HG03045 (cell line): ENCODE data around the gene ATXN7.

Experiments used
- ATAC-seq: cut with Tn5 transposase; IDR thresholded peaks from one replicate; pipeline ENCODE4 v1.9.1; 2021; ENCODE audit warnings: mild to moderate bottlenecking, moderate library complexity; ENCODE audit not compliant: unreplicated experiment

Gene ATXN7

DNA sequence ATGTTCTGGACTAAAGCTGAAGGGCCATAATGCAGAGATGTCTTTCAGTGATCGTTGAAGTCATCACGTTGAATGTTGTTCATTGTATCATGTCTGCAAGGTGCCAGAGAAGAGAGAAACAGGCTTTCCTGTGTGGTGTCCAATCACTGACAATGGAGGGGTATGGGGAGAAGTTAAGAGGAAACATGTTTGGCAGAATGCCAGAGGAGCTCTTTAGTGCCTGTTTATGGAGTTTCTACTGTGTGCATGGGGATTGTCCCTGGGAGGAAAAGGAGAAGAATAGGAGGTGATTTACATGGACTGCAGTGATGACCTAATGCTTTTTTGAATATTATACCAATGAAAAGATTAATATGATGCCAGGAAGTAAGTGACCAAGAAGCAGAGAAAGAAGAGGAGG lies 36.8 kb downstream of the ATXN7 start:
- no peak for ATAC-seq

DNA sequence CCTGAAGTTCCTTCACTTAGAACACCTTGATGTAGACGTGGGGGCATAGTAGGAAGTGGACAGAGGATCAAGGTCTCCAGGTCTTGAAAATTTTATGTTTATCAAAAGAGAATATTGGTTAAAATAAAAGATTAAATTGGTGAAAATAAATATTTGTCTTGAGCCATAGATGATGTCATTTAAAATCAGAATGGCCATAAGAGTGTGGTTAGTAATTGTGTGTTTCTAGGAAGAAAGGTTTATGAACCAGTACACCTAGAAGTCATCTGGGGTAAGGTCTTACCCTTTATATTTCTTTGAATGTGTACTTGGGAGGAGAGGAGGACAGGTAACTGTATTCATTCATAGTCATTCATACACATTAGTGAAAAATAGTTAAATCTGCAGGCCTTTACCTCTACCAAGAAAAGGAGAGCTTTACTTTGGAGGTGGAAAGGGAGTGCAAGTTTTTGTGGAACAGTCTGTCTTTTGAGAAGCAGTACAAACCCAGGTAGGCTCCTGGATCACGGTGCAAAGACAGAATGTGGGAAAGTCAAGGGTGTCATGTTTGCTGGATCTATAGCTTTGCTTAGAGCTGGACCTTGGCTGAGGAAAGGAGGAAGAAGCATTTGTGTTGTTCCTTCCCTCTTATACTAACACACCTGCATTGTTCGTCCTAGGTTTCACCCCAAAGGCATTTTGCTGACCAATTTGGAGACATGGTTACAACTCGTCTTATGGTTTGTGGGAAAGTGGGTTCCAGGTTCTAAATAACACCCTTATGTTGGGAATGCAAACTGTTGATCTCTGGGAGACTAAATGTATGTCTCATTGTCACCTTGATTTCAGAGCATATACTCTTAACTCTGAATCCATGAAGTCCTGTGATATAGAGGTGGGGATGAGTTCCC lies 42.3 kb downstream of the ATXN7 start:
- no peak for ATAC-seq

DNA sequence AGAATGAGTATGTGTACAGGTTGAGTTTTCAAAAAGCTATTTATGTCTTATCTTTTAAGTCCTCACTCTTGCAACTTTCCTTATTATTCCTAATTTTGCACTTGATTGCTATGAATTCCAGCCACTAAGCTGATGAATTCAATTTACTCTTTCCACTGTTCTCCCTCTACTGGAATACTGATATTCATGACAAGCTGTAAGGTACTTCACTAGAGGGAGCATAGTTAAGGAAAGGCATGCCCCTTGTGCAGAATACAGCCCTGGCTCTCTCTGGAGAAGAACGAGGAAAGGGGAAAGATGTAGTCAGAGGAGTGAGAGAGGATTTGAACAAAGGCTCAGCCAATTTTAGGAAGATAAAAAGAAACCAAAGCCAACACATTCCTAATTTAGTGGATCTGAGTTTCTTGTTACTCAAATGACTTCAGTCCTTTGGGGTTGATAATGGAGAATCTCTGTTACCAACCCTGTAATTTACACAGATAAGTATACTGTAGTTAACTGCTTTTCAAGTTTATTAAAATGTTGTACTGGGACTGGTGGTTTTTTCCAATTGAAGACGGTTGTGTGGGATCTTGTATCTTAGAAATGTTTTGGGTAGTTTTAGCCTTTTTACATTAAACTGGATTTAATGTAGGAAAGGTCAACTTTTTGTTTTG lies 44.5 kb downstream of the ATXN7 start:
- ATAC-seq, result no peak

DNA sequence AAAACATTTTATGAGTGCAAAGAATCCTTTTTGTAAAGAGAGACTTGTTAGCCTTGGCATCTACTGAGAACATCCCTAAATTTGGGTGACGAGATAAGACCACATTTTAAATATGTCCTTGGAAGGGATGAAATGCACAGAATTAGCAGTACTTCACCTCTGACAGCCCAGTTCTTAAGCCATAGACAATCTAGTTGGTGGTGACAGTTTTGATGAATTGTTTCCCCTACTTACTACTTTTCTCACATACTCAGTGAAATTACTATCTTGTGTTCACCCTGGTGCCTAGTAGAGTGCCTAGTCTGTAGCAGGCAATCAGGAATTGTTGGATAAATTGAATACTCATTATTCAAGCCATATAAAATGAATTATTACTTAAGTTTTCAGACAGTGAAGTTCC lies 45.1 kb downstream of the ATXN7 start:
- no peak for ATAC-seq

DNA sequence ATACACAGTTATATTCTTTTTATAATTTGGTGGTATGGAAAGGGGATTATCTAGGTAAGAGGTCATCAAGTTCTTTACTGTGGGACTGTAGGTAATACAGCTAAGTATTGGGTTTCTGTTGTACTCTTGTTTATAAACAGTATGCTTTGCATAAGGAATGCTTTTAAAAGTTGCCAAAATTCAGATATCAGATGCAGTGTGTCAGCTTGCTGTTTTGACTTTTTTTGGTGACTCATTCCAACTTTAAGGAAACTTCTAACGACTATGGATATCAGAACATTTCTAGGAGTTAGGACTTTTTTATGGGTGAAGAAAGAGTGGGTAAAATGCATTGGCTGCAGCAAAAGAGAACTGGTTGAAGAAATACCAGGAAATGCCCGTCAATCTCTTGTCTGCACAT lies 45.8 kb downstream of the ATXN7 start:
- ATAC-seq, result no peak

DNA sequence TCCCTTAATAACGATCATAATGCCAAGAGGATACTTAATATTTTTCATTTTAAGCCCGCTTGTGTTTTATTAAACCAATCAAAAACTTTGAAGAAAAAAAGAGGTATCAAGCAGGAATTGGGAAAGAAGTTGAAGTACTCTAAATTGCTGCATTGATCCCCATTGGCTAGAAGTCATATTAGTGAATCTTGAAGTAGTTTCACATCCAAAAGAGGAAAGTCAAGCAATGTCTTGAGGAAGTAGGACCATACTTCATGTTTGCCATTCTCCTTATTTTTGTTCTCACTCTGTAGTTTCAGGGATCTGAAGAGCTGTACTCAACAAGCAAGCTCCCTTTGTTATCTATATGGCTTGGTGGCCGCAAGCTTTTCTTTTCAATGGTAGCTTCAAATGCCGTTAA lies 46.3 kb downstream of the ATXN7 start:
- no peak for ATAC-seq

DNA sequence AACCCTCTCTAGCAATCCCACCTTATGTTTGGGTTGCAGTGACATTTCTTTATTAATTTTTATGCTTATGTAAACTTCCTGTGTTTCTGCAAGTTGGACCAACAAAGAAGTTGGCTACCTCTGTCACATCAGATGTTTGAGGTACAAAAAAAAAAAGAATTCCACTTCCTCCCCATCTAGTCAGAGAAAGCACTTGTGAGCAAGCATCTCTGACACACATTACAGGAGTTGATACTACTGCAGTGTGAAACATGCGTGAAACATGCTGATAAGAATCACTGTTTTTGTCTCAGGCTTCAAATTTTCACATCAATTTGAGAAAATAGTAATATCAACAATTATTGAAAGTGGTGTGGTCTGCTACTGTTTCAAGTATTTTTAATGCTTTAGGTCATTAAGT lies 47.2 kb downstream of the ATXN7 start:
- ATAC-seq, result no peak

DNA sequence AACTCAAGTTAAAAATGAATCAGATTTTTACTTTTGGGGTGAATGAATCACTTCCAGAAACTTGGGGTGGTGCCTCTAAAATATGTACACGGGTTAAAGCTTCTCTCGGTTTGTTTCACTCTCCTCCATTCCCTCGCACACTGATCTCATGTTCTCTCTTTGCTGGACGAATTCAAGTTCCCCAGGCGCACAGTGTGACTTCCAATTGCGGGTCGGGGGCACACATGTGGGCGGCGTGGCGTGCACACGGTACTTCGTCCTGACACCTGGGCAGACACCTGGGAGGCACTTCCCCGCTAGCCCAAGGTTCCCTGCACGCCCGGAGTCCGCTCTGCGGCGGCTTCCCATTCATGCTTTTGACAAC lies 47.8 kb downstream of the ATXN7 start:
- ATAC-seq, result no peak

DNA sequence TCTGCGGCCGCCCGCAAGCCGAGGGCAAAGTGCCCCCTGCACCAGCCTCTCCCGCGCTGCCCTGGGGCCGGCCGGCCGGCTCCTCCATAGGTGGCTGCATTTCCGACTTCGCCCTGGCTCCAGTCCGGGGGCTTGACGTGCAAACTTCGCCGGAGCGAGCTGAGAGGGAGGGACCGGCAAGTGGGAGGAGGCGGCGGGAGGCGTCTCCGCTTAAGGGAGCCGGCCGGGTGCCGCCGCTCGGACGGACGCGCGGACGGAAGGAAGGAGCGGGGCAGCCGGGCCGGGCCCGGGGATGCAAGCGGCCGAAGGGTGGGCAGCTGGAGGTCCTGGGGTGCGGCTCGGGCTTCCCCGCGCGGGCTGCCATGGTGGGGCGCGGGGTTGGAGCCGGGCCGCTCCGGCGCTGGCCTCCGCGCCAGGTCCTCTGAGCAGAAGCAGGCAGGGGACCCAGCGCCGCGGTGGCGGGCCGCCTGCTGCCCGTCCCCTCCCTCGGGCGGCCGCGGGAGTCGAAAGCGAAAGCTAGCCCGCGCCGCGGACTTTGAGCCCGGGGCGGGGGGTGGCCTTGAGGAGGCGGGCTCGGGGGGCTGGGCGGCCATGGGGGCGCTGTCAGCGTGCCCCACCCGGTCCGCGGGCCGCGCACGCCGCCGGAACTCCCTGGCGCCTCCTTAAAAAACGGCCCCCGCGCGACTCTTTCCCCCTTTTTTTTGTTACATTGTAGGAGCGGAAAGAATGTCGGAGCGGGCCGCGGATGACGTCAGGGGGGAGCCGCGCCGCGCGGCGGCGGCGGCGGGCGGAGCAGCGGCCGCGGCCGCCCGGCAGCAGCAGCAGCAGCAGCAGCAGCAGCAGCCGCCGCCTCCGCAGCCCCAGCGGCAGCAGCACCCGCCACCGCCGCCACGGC lies 48.5 kb downstream of the ATXN7 start, which contains the start of gene SCAANT1:
Gene SCAANT1 (minus strand): TSS at position 511 of the 895 bp plus-strand sequence.
- peak; percentile 80 for ATAC-seq

DNA sequence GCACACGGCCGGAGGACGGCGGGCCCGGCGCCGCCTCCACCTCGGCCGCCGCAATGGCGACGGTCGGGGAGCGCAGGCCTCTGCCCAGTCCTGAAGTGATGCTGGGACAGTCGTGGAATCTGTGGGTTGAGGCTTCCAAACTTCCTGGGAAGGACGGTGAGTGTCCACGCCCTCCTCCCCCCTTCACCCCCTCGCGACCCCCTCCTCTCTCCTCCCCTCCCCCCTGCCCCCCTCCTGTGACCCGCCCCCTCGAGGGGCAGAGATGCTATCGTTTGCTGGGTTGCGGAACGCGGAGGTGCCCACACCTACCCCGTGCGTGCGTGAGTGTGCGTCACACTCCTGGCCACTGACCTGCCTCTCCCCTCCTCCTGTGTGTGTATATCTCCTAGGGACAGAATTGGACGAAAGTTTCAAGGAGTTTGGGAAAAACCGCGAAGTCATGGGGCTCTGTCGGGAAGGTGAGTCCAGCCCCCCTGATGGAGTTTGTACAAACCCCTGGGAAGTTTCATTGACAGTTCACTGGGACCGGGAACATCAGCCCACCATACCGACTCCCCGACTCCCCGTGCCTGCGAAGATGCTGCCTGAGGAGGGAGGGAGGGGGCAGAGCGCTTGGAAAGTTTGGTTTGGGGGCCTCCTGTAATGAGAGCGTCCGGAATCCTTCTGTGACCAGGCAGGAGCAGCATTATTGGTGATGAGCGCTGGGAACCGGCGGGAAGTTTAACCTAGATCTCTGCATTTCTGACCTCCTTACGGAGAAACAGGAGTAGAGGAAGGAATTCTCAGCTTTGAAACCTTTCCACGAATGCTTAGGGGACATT lies 49.3 kb downstream of the ATXN7 start:
- ATAC-seq, result peak; percentile 4

DNA sequence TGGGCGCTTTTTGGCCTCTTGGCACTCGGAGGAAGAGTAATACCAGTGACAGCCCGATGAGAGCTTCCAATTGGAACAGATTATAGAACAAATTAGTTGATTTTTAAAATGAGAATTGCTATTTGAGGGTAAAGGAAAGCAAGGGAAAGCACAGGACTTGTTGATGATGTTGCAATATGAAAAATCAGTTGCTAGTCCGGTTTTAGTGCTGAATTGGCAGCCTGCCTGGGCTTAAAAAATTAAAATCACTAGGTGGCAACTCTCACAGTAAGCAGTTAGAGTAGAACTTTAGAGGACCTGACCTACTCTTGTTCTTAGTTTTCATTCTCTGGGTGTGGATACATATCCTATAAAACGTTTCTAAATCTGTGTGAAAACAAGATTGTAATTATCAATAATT lies 50.6 kb downstream of the ATXN7 start:
- ATAC-seq, result no peak

DNA sequence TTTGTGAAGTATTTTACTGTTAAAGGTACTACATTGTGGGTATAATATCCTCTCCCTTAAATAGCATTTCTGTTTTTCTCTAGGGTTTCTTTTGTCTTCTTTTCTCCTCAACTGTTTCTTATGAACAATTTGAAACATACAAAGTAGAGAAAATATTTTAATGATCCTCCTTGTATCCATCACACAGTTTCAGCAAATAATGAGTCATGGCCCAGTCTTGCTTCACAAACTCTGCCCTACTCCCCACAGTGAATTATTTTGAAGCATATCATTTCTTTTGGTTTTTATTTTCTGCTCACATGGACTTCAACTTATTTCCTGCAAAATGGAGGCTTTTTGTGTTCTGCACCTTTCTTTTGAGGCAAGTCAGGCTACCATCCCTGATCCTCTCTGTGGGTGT lies 54.7 kb downstream of the ATXN7 start:
- no peak for ATAC-seq

DNA sequence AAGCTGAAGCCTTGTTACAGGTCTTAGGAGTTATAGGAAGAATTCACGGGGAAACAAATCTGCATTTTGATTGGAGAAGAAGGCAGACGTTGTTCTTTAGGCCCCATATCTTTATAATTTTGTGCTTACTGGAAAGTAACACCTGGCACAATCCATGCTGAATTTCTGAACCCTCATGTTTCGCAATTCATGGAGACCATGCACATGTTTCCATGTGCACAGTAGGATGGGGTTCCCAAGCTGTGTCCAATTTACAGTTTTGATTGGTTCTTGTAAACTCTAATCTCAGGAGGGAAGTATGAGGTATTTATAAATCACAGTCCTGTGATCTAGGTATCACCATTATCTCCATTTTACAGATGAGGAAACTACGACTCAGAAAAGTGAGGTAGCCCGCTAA lies 56.3 kb downstream of the ATXN7 start:
- ATAC-seq, result no peak

DNA sequence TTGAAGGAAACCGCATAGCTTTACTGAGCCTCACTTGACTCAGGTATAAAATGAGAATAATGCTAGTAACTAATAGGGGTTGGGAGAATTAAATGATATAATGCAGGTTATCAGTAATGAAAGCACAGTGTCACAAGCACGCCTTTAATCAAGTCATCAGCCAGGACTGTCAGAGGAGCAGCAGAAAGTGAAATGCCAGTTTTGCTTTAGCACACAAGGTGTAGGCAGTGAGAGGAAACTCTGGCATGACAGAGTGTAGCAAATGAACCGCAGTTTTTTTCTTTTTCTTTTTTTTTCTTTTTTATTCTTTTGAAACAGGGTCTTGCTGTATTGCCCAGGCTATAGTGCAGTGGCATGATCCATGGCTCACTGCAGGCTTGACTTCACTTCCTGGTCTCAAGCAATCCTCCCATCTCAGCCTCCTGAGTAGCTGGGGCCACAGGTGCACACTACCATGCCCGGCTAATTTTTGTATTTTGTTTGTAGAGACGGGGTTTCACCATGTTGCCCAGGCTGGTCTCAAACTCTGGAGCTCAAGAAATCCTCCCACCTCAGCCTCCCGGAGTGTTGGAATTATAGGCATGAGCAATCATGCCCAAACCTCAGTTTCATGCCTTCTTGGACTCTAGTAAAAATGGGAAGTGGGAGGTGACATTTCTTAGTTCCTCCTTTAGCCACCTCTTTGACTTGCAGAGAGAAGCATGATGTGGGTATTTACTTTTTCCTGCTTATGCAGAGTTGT lies 58.2 kb downstream of the ATXN7 start:
- ATAC-seq, result peak; percentile 82

DNA sequence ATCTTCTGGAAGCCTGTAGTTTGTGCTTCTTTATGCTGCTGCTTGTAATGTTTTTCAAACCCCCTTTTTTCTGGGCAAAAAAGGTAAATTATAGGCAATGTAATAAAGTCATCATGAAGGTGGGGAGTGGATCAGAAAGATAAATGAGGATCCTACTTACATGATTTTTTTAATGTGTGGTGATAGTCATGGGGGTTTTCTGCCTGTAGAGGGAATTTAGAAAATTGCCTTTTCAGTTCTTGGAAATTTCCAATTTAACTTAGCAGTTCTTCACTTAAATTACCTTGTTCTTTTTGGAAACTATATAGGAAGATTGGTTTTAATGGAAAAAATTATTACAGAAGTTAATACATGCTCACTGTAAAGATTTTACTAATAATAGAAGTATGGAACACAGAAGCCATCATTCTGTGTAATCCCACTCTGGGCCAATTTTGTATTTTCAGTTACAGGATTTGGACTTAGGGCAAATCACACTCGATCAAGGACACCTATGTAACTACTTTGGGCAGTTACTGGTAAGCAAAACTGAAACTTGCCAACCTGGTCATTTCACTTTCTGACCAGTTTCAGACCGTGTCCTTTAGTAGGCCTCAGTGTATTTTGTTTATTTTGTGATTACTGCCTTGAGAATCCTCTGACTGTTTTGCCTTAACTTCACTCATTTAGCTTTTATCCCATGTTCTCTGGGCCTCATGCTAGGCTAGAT lies 59.0 kb downstream of the ATXN7 start:
- ATAC-seq, result no peak

DNA sequence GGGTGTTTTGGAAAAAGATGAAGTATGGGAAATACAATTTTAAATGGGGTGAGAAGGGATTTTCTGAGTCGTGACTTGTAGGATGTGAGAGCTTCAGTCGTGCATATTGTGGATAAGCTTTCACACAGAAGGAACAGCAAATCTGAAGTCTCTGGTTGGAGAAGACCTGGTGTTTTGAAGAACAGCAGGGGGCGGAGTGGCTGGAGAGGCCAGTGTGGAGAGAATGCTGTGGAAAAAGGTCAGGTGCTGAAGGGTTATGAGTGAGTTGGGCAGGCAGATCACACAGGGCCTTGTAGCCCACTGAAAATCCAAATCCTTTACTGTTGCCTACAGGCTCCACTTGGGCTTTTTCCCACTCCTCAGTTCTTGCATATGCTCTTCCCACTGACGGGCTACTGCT lies 62.6 kb downstream of the ATXN7 start:
- ATAC-seq, result no peak

DNA sequence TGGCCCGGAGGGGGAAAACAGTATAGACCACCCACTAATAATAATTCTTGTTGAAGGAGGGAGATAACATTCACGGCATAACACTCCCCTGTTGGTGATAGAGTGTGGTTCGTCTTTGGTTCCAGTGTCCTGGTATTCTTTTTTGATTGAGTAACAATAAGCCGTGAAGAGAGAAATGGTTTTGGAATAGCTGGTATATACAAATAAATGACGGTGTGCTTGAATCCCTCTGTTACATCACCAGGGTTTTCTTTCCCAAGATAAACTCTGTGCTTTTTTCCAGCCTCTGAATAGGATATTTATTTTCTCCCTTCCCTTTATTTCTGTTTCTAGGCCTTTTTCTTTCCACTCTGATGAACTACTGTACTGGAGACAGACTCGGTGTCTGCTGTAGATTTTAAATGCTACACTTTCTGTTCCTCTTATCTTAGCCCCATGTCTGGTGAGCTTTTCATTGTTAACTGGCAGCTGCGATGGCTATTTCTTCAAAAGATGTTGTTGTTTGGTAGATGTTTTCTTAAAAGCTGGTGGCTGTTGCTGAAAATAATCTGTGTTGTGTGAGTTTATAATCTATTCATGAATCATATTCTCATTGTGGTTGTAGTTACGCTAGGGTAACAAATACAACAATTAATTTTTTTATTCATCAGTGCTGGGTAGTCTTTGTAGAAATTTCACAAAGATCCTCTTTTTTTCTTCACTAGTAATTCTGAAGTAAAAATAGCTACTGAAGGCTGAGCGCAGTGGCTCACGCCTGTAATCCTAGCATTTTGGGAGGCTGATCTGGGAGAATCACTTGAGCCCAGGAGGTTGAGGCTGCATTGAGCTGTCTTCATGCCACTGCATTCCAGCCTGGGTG lies 64.0 kb downstream of the ATXN7 start:
- ATAC-seq, result peak; percentile 71

DNA sequence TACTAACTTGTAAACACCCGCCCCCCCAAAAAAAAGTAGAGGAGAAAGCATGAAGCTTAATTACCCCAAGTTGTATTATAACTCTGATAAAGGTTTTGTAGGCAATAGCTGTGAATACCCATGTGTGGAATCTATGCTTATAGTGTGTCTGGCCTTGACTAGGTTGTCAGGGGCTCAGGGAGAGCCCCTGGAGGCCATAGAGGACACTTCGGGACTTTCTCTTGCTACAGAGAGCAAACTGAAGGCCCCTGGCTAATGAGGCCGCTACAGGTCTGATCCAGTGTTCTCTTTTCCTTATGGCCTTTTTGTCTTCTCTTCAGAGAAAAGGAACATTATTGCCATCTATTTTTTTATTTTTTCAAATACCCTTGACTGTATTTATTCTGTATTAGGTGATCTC lies 67.6 kb downstream of the ATXN7 start:
- no peak for ATAC-seq
